GM19351 (cell line): ENCODE data around the gene WNT3.

Experiments
- ATAC-seq: cut with Tn5 transposase; IDR thresholded peaks from one replicate; pipeline ENCODE4 v1.9.1; 2021; ENCODE audit warnings: mild to moderate bottlenecking, moderate library complexity; ENCODE audit not compliant: unreplicated experiment

Gene WNT3

DNA sequence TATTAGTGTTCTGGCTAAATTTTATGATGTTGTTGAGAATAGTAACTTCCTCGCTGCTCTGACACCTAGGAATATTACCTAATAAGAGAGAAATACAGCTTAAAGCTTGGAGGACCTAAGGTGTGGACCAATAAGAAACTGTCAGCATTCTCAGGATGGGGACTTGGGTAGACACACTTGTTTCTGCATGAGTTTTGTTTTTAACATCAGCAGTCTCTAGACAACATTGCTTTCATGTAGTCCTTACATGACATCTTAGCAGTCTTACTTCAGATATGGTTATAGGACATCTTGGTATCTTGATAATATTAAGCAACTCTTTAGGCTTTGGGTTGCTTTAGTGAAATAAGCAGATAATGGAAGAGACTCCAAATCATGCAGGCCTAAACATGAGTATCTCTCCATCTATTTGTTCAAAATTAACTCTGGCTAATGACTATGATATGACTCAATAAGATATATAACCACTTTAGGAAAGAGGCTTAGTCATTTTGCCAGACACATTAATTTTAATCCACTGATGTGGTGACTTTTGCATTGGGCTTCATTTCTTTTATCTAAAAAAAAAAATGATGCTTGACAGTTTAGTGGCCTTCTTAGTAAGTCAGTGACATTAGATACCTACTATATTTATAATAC, 84.5 kb downstream of the WNT3 start:
- ATAC-seq, result no peak

DNA sequence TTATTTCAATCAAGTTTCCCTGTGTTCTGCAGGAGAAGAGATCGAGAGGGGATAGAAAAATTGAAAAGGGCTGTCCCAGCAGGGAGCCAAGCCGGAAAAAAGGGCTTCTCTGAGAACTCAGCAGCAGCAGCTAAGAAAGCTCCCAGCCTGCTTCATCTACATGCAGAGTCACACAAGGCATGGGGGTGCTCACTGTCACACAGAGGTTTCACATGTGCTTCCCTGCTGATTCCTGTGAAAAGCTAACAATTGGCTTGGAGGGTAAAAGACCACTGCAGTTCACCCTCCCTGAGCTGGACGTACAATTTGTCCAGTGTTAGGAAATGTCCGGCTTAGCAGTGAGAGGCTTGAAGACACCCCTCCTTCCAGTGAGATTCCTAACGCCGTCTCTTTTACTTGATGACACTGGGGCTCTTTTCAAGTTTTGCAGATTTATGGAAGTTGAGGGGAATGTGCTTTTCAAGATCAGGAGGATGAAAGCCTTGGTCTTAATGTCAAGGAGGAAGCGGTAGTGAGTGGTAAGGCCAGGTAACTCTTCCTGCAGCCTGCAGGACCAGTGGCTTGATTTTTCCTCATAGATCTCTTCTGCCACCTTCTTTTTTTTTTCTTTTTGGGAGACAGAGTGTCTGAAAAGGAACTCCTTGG, 85.6 kb downstream of the WNT3 start:
- ATAC-seq, result no peak

DNA sequence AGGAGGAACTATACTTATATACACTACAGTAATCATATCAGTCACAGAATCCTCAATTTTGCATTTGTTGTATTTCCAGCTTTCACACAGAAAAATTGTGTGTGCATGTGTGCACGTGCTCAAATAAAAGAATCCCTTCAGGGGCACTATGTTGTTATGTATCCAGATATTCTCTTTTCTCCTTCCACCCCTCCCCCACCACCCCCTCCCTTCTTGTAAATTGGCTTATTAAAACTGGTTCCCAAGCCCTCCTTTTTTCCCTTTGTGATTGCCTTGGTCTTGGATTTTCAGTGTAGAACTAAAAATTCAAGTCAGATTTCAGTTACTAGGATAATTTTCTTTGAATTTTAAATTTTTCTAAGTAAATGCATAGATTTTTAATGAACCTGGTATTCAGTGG, 86.3 kb downstream of the WNT3 start:
- ATAC-seq, result no peak

GRCh38 chr17:46730679-46731078, 87.8 kb downstream of the WNT3 start:
- no peak for ATAC-seq

DNA sequence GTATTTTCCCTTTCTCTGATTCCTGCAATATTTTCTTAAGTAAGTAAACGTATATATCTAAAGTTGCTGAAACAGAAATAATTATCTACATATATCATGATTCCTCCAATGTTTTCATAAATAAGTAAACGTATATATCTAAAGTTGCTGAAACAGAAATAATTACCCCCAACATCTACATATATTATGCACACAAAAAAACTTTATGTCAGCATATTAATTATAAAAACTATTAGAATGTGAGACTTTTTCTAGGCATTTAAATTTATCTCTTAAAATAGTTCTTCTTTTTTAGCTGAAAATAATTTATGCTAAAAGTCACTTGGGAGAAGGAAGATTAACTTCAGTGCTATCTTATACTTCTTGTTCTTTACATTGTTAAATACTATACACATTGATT, 88.5 kb downstream of the WNT3 start:
- no peak for ATAC-seq

DNA sequence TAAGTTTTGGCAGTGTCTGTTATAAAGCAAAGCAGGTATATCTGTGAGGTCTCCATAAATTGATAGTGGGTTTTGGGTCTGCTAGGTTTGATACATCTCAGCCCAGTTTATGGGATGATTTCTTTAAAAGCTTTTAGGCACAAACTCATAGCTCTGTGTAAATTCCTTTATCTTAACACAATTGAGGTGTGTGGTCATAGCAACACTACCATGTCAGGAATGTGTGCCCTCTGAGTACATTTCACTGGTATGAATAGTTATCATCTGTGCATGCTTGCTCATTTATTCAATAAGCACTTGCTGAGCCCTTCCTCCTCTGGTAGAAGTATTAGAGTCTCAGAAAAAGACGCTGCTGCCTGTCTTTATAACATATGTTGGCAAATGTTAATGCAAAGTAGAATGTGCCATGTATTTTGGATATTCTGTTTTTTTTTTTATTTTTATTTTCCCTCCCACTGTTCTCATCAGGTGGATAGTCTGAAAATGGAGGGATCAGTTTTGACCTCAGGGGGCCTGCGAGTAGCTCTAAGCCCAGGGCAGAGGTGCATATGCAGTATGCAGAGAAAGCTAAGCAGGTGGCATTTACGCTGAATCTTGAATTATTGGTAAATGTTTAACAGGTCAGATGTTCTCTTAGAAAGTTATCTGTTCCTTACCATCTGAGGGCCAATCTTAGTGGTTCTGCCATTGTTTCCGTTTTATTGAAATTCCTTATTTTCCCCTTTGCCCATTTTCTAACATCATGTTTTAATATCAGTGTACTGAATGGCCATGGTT, 90.7 kb downstream of the WNT3 start:
- ATAC-seq, result no peak

- no peak for ATAC-seq
Measured at GRCh38 chr17:46726206-46726605, 92.3 kb downstream of the WNT3 start.

DNA sequence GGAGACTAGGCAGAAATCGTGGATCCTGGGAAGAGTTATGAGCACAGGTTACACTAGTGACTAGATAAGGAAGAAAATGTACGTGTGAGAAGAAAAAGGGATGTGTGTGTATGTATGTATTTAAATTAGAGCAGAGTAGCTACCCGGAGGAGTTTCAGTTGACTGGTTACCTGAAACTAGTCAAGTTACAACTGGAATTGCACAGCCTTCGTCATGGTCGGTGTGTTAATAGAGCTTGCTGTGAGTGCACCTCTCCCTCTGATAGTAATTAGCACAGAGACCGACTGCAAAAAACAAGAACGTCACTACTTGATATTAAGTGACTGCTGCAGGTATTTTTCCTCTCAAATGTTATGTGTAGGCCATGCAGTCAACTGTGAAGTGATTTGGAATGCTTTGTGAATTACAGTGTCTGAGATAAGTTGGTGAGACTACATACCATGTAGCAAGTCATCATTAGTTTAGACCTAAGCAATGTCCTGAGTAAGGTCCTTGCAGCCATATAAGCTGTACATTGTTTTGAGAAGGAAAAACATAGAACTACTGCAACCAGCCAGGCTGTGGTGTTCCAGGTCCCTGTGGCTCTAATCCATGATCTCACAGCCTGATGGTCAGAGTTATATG, 95.7 kb downstream of the WNT3 start:
- no peak for ATAC-seq

- ATAC-seq, result no peak
Measured at GRCh38 chr17:46720408-46720807, 98.1 kb downstream of the WNT3 start.

DNA sequence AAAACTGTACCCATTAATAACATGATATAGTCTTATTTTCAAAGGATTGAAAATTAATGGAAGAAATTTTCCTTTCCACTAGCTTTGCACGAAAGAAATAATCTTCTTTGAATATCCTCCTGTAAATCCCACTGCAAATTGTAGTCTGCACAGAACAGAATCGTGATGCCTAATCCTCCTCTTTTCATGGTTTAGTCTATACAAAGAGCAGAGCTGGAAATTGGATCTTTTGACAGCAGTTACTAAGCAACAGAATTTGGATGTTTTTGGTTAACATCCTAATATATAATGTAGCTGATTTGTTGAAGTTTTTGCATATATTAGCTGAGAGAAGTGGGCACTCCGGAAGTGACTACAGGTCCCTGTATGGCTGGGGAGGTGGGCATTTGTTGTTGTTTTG, 98.6 kb downstream of the WNT3 start:
- ATAC-seq, result no peak

- ATAC-seq, result no peak
Measured at GRCh38 chr17:46717999-46718398, 100.5 kb downstream of the WNT3 start.
